Mesenchymal stem cell (in vitro differentiated cells and primary cell): Measurements from ENCODE around the gene USP11.

ENCODE experiments used
- DNase-seq: peaks from one replicate; pipeline ENCODE4 v3.0.0-alpha.2; 2013
- H2AFZ ChIP-seq: one replicate; pipeline ENCODE4 v1.6.1; 2013; ENCODE audit warnings: low read depth, mild to moderate bottlenecking, control low read depth, inconsistent platforms, low read length, moderate library complexity
- H2AK5ac ChIP-seq: 2 replicates; pipeline ENCODE4 v1.6.1; 2013; ENCODE audit warnings: low read length, moderate library complexity, mild to moderate bottlenecking, inconsistent platforms; ENCODE audit not compliant: severe bottlenecking
- H2BK120ac ChIP-seq: one replicate; pipeline ENCODE4 v1.6.1; 2013; ENCODE audit warnings: low read depth, mild to moderate bottlenecking, inconsistent platforms, low read length, moderate library complexity
- H2BK12ac ChIP-seq, 2 experiments: one replicate each; pipeline ENCODE4 v1.6.1; 2013; ENCODE audit warnings: inconsistent platforms in 2 of 2, low read length in 2 of 2, mild to moderate bottlenecking in 2 of 2, moderate library complexity in 2 of 2, control low read depth in 1 of 2
- H2BK15ac ChIP-seq: one replicate; pipeline ENCODE4 v1.6.1; 2013; ENCODE audit warnings: mild to moderate bottlenecking, low read depth, inconsistent platforms; ENCODE audit not compliant: poor library complexity, severe bottlenecking
- H2BK5ac ChIP-seq: 2 replicates; pipeline ENCODE4 v1.6.1; 2013; ENCODE audit warnings: low read depth, mild to moderate bottlenecking, low read length, control low read depth, inconsistent platforms; ENCODE audit not compliant: poor library complexity, severe bottlenecking
- H3K14ac ChIP-seq, 2 experiments: one replicate each; pipeline ENCODE4 v1.6.1; 2013; ENCODE audit warnings: inconsistent platforms in 2 of 2, low read length in 2 of 2, control low read depth in 1 of 2, mild to moderate bottlenecking in 1 of 2, moderate library complexity in 1 of 2
- H3K18ac ChIP-seq, 2 experiments: one replicate each; pipeline ENCODE4 v1.6.1; 2013; ENCODE audit warnings: inconsistent platforms in 2 of 2, low read length in 2 of 2, control low read depth in 1 of 2, low read depth in 1 of 2, mild to moderate bottlenecking in 1 of 2
- H3K23ac ChIP-seq, 2 experiments: one replicate each; pipeline ENCODE4 v1.6.1; 2013; ENCODE audit warnings: inconsistent platforms in 2 of 2, low read length in 2 of 2, mild to moderate bottlenecking in 2 of 2, moderate library complexity in 2 of 2, control low read depth in 1 of 2
- H3K27ac ChIP-seq: 2 replicates; pipeline ENCODE4 v1.5.1; 2013; ENCODE audit warnings: mild to moderate bottlenecking, moderate library complexity, low read length, control low read depth, inconsistent platforms; ENCODE audit not compliant: poor library complexity, severe bottlenecking
- H3K27me3 ChIP-seq, 2 experiments: 2 replicates each; pipeline versions ENCODE4 v1.6.1 to v1.7.0; 2013; ENCODE audit warnings: low read length in 2 of 2, mild to moderate bottlenecking in 2 of 2, moderate library complexity in 2 of 2, control low read depth in 1 of 2, inconsistent platforms in 1 of 2; ENCODE audit not compliant: control insufficient read depth in 1 of 2, insufficient read depth in 1 of 2
- H3K36me3 ChIP-seq, 2 experiments: 2 replicates each; pipeline versions ENCODE4 v1.6.1 to v1.7.0; 2013; ENCODE audit warnings: low read length in 2 of 2, control low read depth in 1 of 2, inconsistent platforms in 1 of 2, low read depth in 1 of 2, mild to moderate bottlenecking in 1 of 2; ENCODE audit not compliant: insufficient read depth in 2 of 2, control insufficient read depth in 1 of 2
- H3K4ac ChIP-seq, 2 experiments: one replicate each; pipeline ENCODE4 v1.6.1; 2013; ENCODE audit warnings: inconsistent platforms in 2 of 2, low read length in 2 of 2, mild to moderate bottlenecking in 2 of 2, moderate library complexity in 2 of 2, control low read depth in 1 of 2, low read depth in 1 of 2
- H3K4me1 ChIP-seq: 2 replicates; pipeline ENCODE4 v1.6.1; 2013; ENCODE audit warnings: low read depth, low read length, control low read depth; ENCODE audit not compliant: control insufficient read depth, insufficient read depth
- H3K4me2 ChIP-seq: 2 replicates; pipeline ENCODE4 v1.6.1; 2013; ENCODE audit warnings: low read length, mild to moderate bottlenecking, inconsistent platforms; ENCODE audit not compliant: poor library complexity, severe bottlenecking
- H3K4me3 ChIP-seq, 2 experiments: 2 replicates each; pipeline versions ENCODE4 v1.5.1 to v1.7.0; 2013; ENCODE audit warnings: low read length in 2 of 2, mild to moderate bottlenecking in 2 of 2, control low read depth in 1 of 2, low read depth in 1 of 2; ENCODE audit not compliant: insufficient read depth in 1 of 2
- H3K79me1 ChIP-seq: replicated peaks from 2 replicates; pipeline ENCODE4 v1.6.1; 2013; ENCODE audit warnings: mild to moderate bottlenecking, control low read depth, low read length, inconsistent platforms; ENCODE audit not compliant: poor library complexity, severe bottlenecking
- H3K9ac ChIP-seq: 2 replicates; pipeline ENCODE4 v1.7.0; 2013; ENCODE audit warnings: mild to moderate bottlenecking, low read length, moderate library complexity
- H3K9me3 ChIP-seq: 2 replicates; pipeline ENCODE4 v1.7.0; 2013; ENCODE audit warnings: mild to moderate bottlenecking, low read length; ENCODE audit not compliant: control insufficient read depth
- H4K8ac ChIP-seq: one replicate; pipeline ENCODE4 v1.6.1; 2013; ENCODE audit warnings: inconsistent platforms, mild to moderate bottlenecking, low read length, moderate library complexity
- H4K91ac ChIP-seq: one replicate; pipeline ENCODE4 v1.6.1; 2013; ENCODE audit warnings: mild to moderate bottlenecking, low read length, inconsistent platforms
- WGBS: methylation state at CpG from one replicate; pipeline ENCODE4 v1.1.7; 2013; ENCODE audit warnings: mixed read lengths; 5-methylcytosine and 5-hydroxymethylcytosine counted together

USP11 gene

DNA sequence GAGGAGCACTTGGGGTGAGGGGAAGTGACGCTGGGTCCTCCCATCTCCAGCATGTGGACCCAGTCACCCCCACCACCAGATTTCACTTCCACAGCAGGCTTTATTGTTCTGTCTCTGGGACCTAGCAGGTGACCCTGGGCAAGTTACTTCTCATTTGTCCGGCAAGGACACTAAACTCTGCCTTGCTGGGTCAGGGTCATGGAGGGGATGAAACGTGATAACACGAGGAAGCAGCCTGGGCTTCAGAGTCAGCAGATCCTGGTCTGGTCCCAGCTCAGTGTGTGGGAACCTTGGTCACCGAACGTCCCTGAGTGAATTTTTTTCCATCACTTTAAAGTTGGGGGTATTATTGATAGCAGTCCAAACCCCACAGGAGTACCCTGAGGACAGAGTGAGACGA, 35.3 kb upstream of the USP11 start:
- no peak overlapping the region for H2AFZ ChIP-seq
- H3K36me3 ChIP-seq: peaks cover 48 to 64% of the 10 kb centered on the region in 2 experiments
- peaks cover 28% of the 10 kb centered on the region for H3K4me1 ChIP-seq
- no peak overlapping the region for H3K23ac ChIP-seq
- peak overlapping the region in 1 of 2 experiments; percentile 53 for H3K4me3 ChIP-seq
- no peak overlapping the region for H3K27ac ChIP-seq
- H3K9me3 ChIP-seq: no peaks in the 10 kb centered on the region
- no peak overlapping the region for H3K14ac ChIP-seq
- DNase-seq: no peak
- no peak overlapping the region for H2AK5ac ChIP-seq
- H3K18ac ChIP-seq: no peak overlapping the region
- no peak overlapping the region for H2BK12ac ChIP-seq
- peak overlapping the region; percentile 61 for H3K9ac ChIP-seq
- no peak overlapping the region for H4K91ac ChIP-seq
- H2BK15ac ChIP-seq: no peak overlapping the region
- WGBS: 72% methylated on average over 4 of the region's 7 CpGs
- H3K4ac ChIP-seq: no peak overlapping the region
- peak overlapping the region; percentile 11 for H3K4me2 ChIP-seq
- H2BK120ac ChIP-seq: no peak overlapping the region
- H3K79me1 ChIP-seq: peaks cover 13% of the 10 kb centered on the region
- no peak overlapping the region for H4K8ac ChIP-seq
- no peaks in the 10 kb centered on the region for H3K27me3 ChIP-seq
- no peak overlapping the region for H2BK5ac ChIP-seq

DNA sequence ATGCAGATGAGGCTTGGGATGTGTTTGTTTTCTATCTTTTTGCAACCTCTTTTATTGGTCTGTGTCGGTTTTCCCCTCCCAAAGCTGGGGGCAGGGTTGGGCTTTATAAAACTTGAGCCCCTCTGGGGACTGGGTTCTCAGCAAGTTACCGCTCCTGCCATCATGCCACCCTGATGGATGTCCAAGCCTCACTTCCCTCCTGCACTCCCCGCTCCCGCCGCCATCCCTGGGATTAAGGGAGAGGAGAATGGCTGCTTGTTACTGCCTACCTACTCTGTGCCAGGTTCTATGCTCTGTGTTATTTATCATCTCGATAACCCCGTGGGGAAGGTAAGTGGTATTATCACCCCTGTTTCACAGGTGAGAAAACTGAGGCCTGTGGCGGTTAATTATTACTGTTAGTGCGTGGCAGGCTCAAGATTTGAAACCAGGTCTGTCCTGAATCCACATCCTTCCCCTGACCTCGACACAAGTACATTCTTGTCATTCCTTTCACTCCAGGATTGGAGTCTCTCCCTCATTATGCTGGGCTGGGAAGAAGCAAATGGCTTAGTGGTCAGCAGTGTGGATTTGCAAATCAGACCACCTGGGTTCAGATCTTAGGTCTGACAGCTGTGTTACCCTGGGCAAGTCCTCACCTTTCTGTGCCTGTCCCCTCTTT, 34.7 kb upstream of the USP11 start:
- Histone ChIP-seq H2BK12ac (no peak overlapping the region), H2BK120ac (no peak overlapping the region), H3K14ac (no peak overlapping the region), H3K27ac (peak overlapping the region; percentile 43), H3K4ac (no peak overlapping the region), H2BK15ac (no peak overlapping the region), H3K79me1 (peaks cover 13% of the 10 kb centered on the region), H3K23ac (no peak overlapping the region), H3K9me3 (no peaks in the 10 kb centered on the region), H3K4me1 (peaks cover 25% of the 10 kb centered on the region), H2AFZ (no peak overlapping the region), H3K4me2 (no peak overlapping the region), H4K8ac (no peak overlapping the region), H3K9ac (peak overlapping the region; percentile 61), H3K36me3 (peaks cover 54 to 71% of the 10 kb centered on the region in 2 experiments), H3K18ac (no peak overlapping the region), H2AK5ac (no peak overlapping the region), H2BK5ac (no peak overlapping the region), H4K91ac (no peak overlapping the region), H3K27me3 (no peaks in the 10 kb centered on the region), H3K4me3 (peak overlapping the region in 1 of 2 experiments; percentile 53)
- WGBS: 69% methylated on average over 6 of the region's 10 CpGs
- no peak for DNase-seq

DNA sequence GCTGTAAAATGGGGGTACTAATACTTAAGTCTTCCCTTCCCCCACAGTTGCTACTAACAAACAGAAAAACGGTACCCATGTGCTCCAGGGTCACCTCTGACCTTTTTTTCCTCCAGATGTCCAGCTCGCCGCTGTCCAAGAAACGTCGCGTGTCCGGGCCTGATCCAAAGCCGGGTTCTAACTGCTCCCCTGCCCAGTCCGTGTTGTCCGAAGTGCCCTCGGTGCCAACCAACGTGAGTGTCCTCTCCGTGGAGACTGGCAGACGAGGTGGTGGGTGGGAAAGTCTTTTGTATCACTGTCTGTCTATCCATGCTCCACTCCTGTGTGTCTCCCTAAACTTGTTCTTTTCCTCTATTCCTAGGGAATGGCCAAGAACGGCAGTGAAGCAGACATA, 34.1 kb upstream of the USP11 start:
- Histone ChIP-seq H4K91ac (no peak overlapping the region), H2BK12ac (no peak overlapping the region), H2BK5ac (peak overlapping the region; percentile 31), H3K4me2 (no peak overlapping the region), H3K4ac (no peak overlapping the region), H3K14ac (no peak overlapping the region), H3K18ac (no peak overlapping the region), H3K27me3 (no peaks in the 10 kb centered on the region), H3K36me3 (peaks cover 59 to 76% of the 10 kb centered on the region in 2 experiments), H4K8ac (no peak overlapping the region), H2BK120ac (no peak overlapping the region), H3K4me3 (no peak overlapping the region), H3K79me1 (peaks cover 13% of the 10 kb centered on the region), H3K4me1 (peaks cover 24% of the 10 kb centered on the region), H3K27ac (peak overlapping the region; percentile 43), H2AFZ (no peak overlapping the region), H3K9ac (peak overlapping the region; percentile 61), H2AK5ac (peak overlapping the region; percentile 65), H3K9me3 (no peaks in the 10 kb centered on the region), H3K23ac (no peak overlapping the region), H2BK15ac (no peak overlapping the region)
- WGBS: 86% methylated on average over 9 of the region's 15 CpGs
- no peak for DNase-seq

DNA sequence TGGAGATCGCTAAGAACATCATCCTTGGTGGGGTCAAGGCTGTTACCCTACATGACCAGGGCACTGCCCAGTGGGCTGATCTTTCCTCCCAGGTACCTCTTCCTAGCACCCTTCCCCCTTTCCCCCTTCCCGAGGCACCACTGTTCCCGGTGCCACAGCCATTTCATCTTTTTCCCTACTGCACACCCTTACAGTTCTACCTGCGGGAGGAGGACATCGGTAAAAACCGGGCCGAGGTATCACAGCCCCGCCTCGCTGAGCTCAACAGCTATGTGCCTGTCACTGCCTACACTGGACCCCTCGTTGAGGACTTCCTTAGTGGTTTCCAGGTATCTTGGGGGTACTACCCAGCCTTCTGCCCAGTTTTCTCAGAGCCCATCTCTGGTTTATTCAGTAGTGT, 33.5 kb upstream of the USP11 start:
- Histone ChIP-seq H3K4me3 (no peak overlapping the region), H3K9ac (no peak overlapping the region), H3K4ac (no peak overlapping the region), H3K27ac (no peak overlapping the region), H2BK15ac (no peak overlapping the region), H3K23ac (no peak overlapping the region), H2BK5ac (no peak overlapping the region), H3K9me3 (no peaks in the 10 kb centered on the region), H3K4me2 (no peak overlapping the region), H4K91ac (no peak overlapping the region), H3K4me1 (peaks cover 24% of the 10 kb centered on the region), H3K36me3 (peaks cover 63 to 82% of the 10 kb centered on the region in 2 experiments), H3K14ac (no peak overlapping the region), H2AK5ac (no peak overlapping the region), H3K79me1 (peaks cover 13% of the 10 kb centered on the region), H2BK120ac (no peak overlapping the region), H2AFZ (no peak overlapping the region), H2BK12ac (no peak overlapping the region), H4K8ac (no peak overlapping the region), H3K18ac (no peak overlapping the region), H3K27me3 (no peaks in the 10 kb centered on the region)
- DNase-seq: no peak
- 99% methylated on average over 9 of the region's 10 CpGs for WGBS
